ENCODE results near the gene TTL.

TTL gene

DNA sequence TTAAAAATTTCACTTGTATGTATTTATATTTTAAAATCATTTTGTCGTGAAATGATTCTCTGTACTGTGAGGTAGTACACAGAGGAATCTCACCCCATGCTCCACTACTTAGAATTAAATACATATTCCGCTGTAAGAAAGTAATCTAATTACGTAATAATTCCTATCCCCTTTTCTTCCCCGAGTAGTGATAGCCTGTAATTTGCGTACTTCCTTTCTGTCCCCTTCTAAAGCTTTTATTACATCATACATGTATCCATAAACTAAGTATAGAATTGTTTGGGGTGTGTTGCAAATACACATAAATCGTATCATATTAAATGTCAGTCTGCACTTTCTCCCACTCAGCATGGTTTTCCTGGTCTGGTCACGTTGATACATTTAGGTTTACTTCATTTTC lies 90.0 kb downstream of the TTL start:
- TF ChIP-seq, protein P1, sequence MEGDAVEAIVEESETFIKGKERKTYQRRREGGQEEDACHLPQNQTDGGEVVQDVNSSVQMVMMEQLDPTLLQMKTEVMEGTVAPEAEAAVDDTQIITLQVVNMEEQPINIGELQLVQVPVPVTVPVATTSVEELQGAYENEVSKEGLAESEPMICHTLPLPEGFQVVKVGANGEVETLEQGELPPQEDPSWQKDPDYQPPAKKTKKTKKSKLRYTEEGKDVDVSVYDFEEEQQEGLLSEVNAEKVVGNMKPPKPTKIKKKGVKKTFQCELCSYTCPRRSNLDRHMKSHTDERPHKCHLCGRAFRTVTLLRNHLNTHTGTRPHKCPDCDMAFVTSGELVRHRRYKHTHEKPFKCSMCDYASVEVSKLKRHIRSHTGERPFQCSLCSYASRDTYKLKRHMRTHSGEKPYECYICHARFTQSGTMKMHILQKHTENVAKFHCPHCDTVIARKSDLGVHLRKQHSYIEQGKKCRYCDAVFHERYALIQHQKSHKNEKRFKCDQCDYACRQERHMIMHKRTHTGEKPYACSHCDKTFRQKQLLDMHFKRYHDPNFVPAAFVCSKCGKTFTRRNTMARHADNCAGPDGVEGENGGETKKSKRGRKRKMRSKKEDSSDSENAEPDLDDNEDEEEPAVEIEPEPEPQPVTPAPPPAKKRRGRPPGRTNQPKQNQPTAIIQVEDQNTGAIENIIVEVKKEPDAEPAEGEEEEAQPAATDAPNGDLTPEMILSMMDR (IDR thresholded peaks at IDR 0.05), result no peak

DNA sequence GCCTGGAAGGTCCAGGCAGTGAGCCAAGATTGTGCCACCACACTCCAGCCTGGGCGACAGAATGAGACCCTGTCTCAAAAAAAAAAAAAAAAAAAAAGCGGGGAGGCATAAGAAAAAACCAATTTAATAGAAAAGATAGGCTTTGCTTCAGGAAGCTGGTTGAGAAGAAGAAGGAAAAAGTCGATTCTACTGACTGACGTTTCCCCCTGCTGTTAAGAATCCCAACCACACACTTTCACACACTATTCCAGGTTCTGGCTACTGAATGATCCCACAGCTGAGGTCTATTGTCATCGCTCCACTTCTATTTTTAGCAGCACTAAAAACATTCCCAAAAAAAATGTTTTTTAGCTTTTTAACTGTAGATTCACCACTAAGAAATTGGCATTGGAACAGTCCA lies 95.8 kb downstream of the TTL start:
- Histone ChIP-seq H3K27me3 (no peaks in the 10 kb centered on the region), H3K36me3 (peaks cover 31% of the 10 kb centered on the region), H3K27ac (no peak overlapping the region), H3K9me3 (no peaks in the 10 kb centered on the region), H3K4me1 (ENCODE audit: control insufficient read depth in 1 of 2, insufficient read depth in 1 of 2, low read depth in 1 of 2, low read length in 1 of 2) (peaks cover 0 to 6% of the 10 kb centered on the region in 2 experiments), H3K4me3 (ENCODE audit: low read depth in 1 of 2, low read length in 1 of 2) (no peak overlapping the region)
- TF ChIP-seq, protein P1 (IDR thresholded peaks at IDR 0.05), result no peak

More for the DNA sequence above, 90.0 kb downstream of the TTL start:
- no peaks in the 10 kb centered on the region for H3K4me1 ChIP-seq (ENCODE audit: control insufficient read depth in 1 of 2, insufficient read depth in 1 of 2, low read depth in 1 of 2, low read length in 1 of 2)
- no peak overlapping the region for H3K27ac ChIP-seq
- no peaks in the 10 kb centered on the region for H3K9me3 ChIP-seq
- no peaks in the 10 kb centered on the region for H3K27me3 ChIP-seq
- H3K4me3 ChIP-seq (ENCODE audit: low read depth in 1 of 2, low read length in 1 of 2), result no peak overlapping the region
- peaks cover 37% of the 10 kb centered on the region for H3K36me3 ChIP-seq

DNA sequence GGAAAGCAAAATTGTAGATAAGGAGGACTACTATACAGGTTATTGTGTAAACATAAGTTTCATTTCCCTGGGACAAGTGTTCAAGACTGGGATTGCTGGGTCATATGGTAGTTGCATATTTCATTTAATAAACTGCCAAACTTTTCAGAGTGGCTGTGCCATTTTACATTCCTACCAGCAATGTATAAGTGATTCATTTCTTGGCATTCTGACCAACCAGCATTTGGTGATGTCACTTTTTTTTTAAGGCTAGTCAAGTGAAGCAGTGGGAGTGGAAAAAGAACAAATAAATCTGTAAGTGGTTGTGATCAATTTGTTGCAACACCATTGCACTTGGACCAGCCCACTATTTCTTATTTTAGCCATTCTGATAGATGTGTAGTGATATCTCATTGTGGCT lies 97.3 kb downstream of the TTL start:
- no peaks in the 10 kb centered on the region for H3K9me3 ChIP-seq
- peaks cover 19% of the 10 kb centered on the region for H3K36me3 ChIP-seq
- H3K27ac ChIP-seq, result no peak overlapping the region
- H3K4me1 ChIP-seq (ENCODE audit: control insufficient read depth in 1 of 2, insufficient read depth in 1 of 2, low read depth in 1 of 2, low read length in 1 of 2), result peaks cover 8 to 14% of the 10 kb centered on the region in 2 experiments
- H3K27me3 ChIP-seq, result no peaks in the 10 kb centered on the region
- H3K4me3 ChIP-seq (ENCODE audit: low read depth in 1 of 2, low read length in 1 of 2), result no peak overlapping the region
- TF ChIP-seq, protein P1 (IDR thresholded peaks at IDR 0.05), result no peak

DNA sequence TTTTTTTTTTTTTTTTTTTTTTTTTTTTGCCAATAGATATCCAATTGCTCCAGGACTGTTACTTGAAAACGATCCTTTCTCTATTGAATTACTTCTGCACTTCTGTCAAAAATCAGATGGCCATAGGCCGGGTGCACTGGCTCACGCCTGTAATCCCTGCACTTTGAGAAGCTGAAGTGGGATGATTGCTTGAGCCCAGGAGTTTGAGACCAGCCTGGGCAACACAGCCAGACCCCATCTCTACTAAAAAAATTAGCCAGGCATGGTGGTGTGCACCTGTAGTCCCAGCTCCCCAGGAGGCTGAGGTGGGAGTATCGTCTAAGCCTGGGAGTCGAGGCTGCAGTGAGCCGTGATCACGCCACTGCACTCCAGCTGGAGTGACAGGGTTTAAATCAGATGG lies 98.1 kb downstream of the TTL start:
- Histone ChIP-seq H3K4me1 (ENCODE audit: control insufficient read depth in 1 of 2, insufficient read depth in 1 of 2, low read depth in 1 of 2, low read length in 1 of 2) (peaks cover 14 to 20% of the 10 kb centered on the region in 2 experiments), H3K27me3 (no peaks in the 10 kb centered on the region), H3K36me3 (peaks cover 11% of the 10 kb centered on the region), H3K27ac (no peak overlapping the region), H3K4me3 (ENCODE audit: low read depth in 1 of 2, low read length in 1 of 2) (no peak overlapping the region), H3K9me3 (no peaks in the 10 kb centered on the region)
- TF ChIP-seq, protein P1 (IDR thresholded peaks at IDR 0.05), result no peak

DNA sequence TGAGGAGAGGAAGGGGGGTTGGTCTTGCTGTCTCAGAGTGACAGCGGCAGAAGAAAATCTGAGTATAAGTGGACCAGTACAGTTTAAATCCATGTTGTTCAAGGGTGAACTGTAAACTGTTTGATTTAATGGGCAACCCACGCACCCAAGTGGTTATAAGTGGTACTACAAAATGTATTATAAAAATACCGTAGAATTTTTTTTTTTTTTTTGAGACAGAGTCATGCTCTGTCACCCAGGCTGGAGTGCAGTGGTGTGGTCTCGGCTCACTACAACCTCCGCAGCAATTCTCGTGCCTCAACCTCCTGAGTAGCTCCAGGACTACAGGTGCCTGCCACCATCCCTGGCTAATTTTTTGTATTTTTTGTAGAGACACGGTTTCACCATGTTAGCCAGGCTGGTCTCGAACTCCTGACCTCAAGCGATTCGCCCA lies 100.4 kb downstream of the TTL start:
- Histone ChIP-seq H3K9me3 (no peaks in the 10 kb centered on the region), H3K4me3 (ENCODE audit: low read depth in 1 of 2, low read length in 1 of 2) (no peak overlapping the region)
- TF ChIP-seq, protein P1 (IDR thresholded peaks at IDR 0.05), result peak; percentile 54

More for the DNA sequence above, 100.4 kb downstream of the TTL start:
- H3K36me3 ChIP-seq, result peaks cover 16% of the 10 kb centered on the region
- H3K4me1 ChIP-seq (ENCODE audit: control insufficient read depth in 1 of 2, insufficient read depth in 1 of 2, low read depth in 1 of 2, low read length in 1 of 2), result peaks cover 18 to 25% of the 10 kb centered on the region in 2 experiments
- no peaks in the 10 kb centered on the region for H3K27me3 ChIP-seq
- no peak overlapping the region for H3K27ac ChIP-seq

All from neutrophil (primary cell).